Measurements from ENCODE around the gene ATP1A2. TPM values are rescaled to one million over a fixed set of nuclear protein-coding genes. Genes with fewer than 3 reads are reported as not detected.

The ATP1A2 gene
- total RNA-seq, 4 donors from 2014 or later: 2.2 to 32.6 (median 5.3) TPM

GRCh38 chr1:160168016-160168415 lies 52.5 kb downstream of the ATP1A2 start:
- H3K4me3 ChIP-seq: no peak overlapping the region
- H3K36me3 ChIP-seq: no peaks in the 10 kb centered on the region
- 65 to 86% methylated on average over 5 of the region's 5 CpGs for WGBS, 2 donors
- TF ChIP-seq CTCF (IDR thresholded peaks at IDR 0.05): no peak
- no peak for TF ChIP-seq POLR2A (IDR thresholded peaks at IDR 0.05)
- intact Hi-C loops (cut with DNase I): no loop called here
- H3K9me3 ChIP-seq: no peaks in the 10 kb centered on the region
- H3K27me3 ChIP-seq: peaks cover 0 to 26% (median 0%) of the 10 kb centered on the region in 4 donors
- no peak overlapping the region for H3K27ac ChIP-seq
- no peaks in the 10 kb centered on the region for H3K4me1 ChIP-seq
- no peak for DNase-seq

- Histone ChIP-seq H3K4me3 (no peak overlapping the region), H3K27me3 (peaks cover 0 to 26% (median 0%) of the 10 kb centered on the region in 4 donors), H3K36me3 (no peaks in the 10 kb centered on the region), H3K9me3 (no peaks in the 10 kb centered on the region), H3K4me1 (no peaks in the 10 kb centered on the region), H3K27ac (no peak overlapping the region)
- no peak for DNase-seq
- TF ChIP-seq CTCF (IDR thresholded peaks at IDR 0.05) (no peak), POLR2A (IDR thresholded peaks at IDR 0.05) (no peak)
- intact Hi-C loops (cut with DNase I): no loop called here
- 76 to 78% methylated on average over 11 to 13 of the region's 13 CpGs for WGBS, 2 donors
These were observed 53.2 kb downstream of the ATP1A2 start for GRCh38 chr1:160168609-160169369.

GRCh38 chr1:160169553-160170399 lies 54.2 kb downstream of the ATP1A2 start:
- DNase-seq: no peak
- no peak overlapping the region for H3K27ac ChIP-seq
- no peaks in the 10 kb centered on the region for H3K36me3 ChIP-seq
- H3K9me3 ChIP-seq: no peaks in the 10 kb centered on the region
- TF ChIP-seq CTCF (IDR thresholded peaks at IDR 0.05) (no peak), POLR2A (IDR thresholded peaks at IDR 0.05) (no peak)
- peaks cover 0 to 26% (median 0%) of the 10 kb centered on the region in 4 donors for H3K27me3 ChIP-seq
- intact Hi-C loops (cut with DNase I): no loop called here
- whole genome bisulfite sequencing, 2 donors: 43 to 49% methylated on average over 13 of the region's 15 CpGs
- no peaks in the 10 kb centered on the region for H3K4me1 ChIP-seq
- H3K4me3 ChIP-seq: no peak overlapping the region

- WGBS, 2 donors: 89 to 90% methylated on average over 4 of the region's 4 CpGs
- H3K4me3 ChIP-seq: no peak overlapping the region
- no peak overlapping the region for H3K27ac ChIP-seq
- no peaks in the 10 kb centered on the region for H3K36me3 ChIP-seq
- no peaks in the 10 kb centered on the region for H3K9me3 ChIP-seq
- no peaks in the 10 kb centered on the region for H3K4me1 ChIP-seq
- peaks cover 0 to 20% (median 0%) of the 10 kb centered on the region in 4 donors for H3K27me3 ChIP-seq
- intact Hi-C loops (cut with DNase I): no loop called here
- TF ChIP-seq CTCF (IDR thresholded peaks at IDR 0.05) (no peak), POLR2A (IDR thresholded peaks at IDR 0.05) (no peak)
- DNase-seq: no peak
These were observed 55.8 kb downstream of the ATP1A2 start for GRCh38 chr1:160171354-160171753.

- Histone ChIP-seq H3K9me3 (no peaks in the 10 kb centered on the region), H3K27me3 (peaks cover 0 to 14% (median 0%) of the 10 kb centered on the region in 4 donors), H3K36me3 (no peaks in the 10 kb centered on the region), H3K4me1 (no peaks in the 10 kb centered on the region), H3K4me3 (no peak overlapping the region), H3K27ac (no peak overlapping the region)
- no peak for DNase-seq
- TF ChIP-seq POLR2A (IDR thresholded peaks at IDR 0.05) (no peak), CTCF (IDR thresholded peaks at IDR 0.05) (no peak)
- WGBS, 2 donors: 63 to 67% methylated on average over 9 of the region's 9 CpGs
- intact Hi-C loops (cut with DNase I): no loop called here
These were observed 56.4 kb downstream of the ATP1A2 start for GRCh38 chr1:160171980-160172379.
